Astrocyte (in vitro differentiated cells and primary cell): Measurements from ENCODE around the gene RTP3. TPM values are rescaled to one million over a fixed set of nuclear protein-coding genes. Genes with fewer than 3 reads are reported as not detected.

ENCODE experiments used
- DNase-seq: peaks from one replicate; pipeline ENCODE4 v3.0.0-alpha.2; 2010; ENCODE audit warnings: low read depth
- FAIRE-seq: peaks from 2 replicates; lab custom pipeline; 2011; peaks lifted over from hg19 to GRCh38; lab: Jason Lieb, UNC
- H2AFZ ChIP-seq: 2 replicates; pipeline ENCODE4 v1.6.0; 2012; ENCODE audit warnings: low read depth, low read length, inconsistent platforms
- H3K27ac ChIP-seq: 2 replicates; pipeline ENCODE4 v1.5.1; 2011; ENCODE audit warnings: low read depth, low read length, inconsistent platforms
- H3K27me3 ChIP-seq: 2 replicates; pipeline ENCODE4 v1.6.0; 2011; ENCODE audit warnings: low read length, inconsistent platforms; ENCODE audit not compliant: insufficient read depth
- H3K36me3 ChIP-seq: 2 replicates; pipeline ENCODE4 v1.5.1; 2011; ENCODE audit warnings: low read length, inconsistent platforms; ENCODE audit not compliant: insufficient read depth
- H3K4me1 ChIP-seq: 2 replicates; pipeline ENCODE4 v1.5.1; 2011; ENCODE audit warnings: low read length, inconsistent platforms; ENCODE audit not compliant: insufficient read depth
- H3K4me2 ChIP-seq: 2 replicates; pipeline ENCODE4 v1.6.0; 2012; ENCODE audit warnings: low read length, inconsistent platforms
- H3K4me3 ChIP-seq: 2 replicates; pipeline ENCODE4 v1.5.1; 2011; ENCODE audit warnings: low read depth, mild to moderate bottlenecking, low read length, inconsistent platforms; ENCODE audit not compliant: insufficient read depth
- H3K79me2 ChIP-seq: 2 replicates; pipeline ENCODE4 v1.6.0; 2012; ENCODE audit warnings: mild to moderate bottlenecking, low read length, inconsistent platforms; ENCODE audit not compliant: insufficient read depth
- H3K9ac ChIP-seq: 2 replicates; pipeline ENCODE4 v1.6.0; 2012; ENCODE audit warnings: mild to moderate bottlenecking, low read length, inconsistent platforms
- H3K9me3 ChIP-seq: 2 replicates; pipeline ENCODE4 v1.5.1; 2012; ENCODE audit warnings: low read depth, mild to moderate bottlenecking, low read length, inconsistent platforms; ENCODE audit not compliant: insufficient read depth
- H4K20me1 ChIP-seq: 2 replicates; pipeline ENCODE4 v1.6.0; 2012; ENCODE audit warnings: low read length, inconsistent platforms; ENCODE audit not compliant: insufficient read depth
- H3K27ac Mint-ChIP-seq: one replicate; pipeline ENCODE4 v1.8.0; 2021; ENCODE audit warnings: mild to moderate bottlenecking, mixed read lengths; ENCODE audit not compliant: unreplicated experiment
- H3K27me3 Mint-ChIP-seq: one replicate; pipeline ENCODE4 v1.8.0; 2021; ENCODE audit warnings: low read depth, mixed read lengths; ENCODE audit not compliant: unreplicated experiment
- H3K36me3 Mint-ChIP-seq: one replicate; pipeline ENCODE4 v1.8.0; 2021; ENCODE audit warnings: low read depth, mixed read lengths; ENCODE audit not compliant: unreplicated experiment
- H3K4me1 Mint-ChIP-seq: one replicate; pipeline ENCODE4 v1.8.0; 2021; ENCODE audit warnings: low read depth, mixed read lengths; ENCODE audit not compliant: unreplicated experiment
- H3K4me3 Mint-ChIP-seq: one replicate; pipeline ENCODE4 v1.8.0; 2021; ENCODE audit warnings: mild to moderate bottlenecking, moderate library complexity, mixed read lengths; ENCODE audit not compliant: unreplicated experiment
- H3K9me3 Mint-ChIP-seq: one replicate; pipeline ENCODE4 v1.8.0; 2021; ENCODE audit warnings: mild to moderate bottlenecking, mixed read lengths; ENCODE audit not compliant: unreplicated experiment
- CTCF ChIP-seq: IDR thresholded peaks from 2 replicates; pipeline ENCODE4 v1.5.1; 2011; ENCODE audit warnings: low read depth, mild to moderate bottlenecking, inconsistent platforms, low read length, moderate library complexity; ENCODE audit not compliant: insufficient read depth
- EZH2 ChIP-seq: IDR thresholded peaks from 2 replicates; pipeline ENCODE4 v1.6.1; 2012; ENCODE audit warnings: mild to moderate bottlenecking, low read length, inconsistent platforms; ENCODE audit not compliant: insufficient read depth
- total RNA-seq: library from RNA; stranded (reverse); gene quantifications from 2 replicates; pipeline ENCODE4 v1.2.1, GENCODE V29; 2021

The RTP3 gene
- total RNA-seq, 1 donor from 2014 or later: not detected

- Histone ChIP-seq H3K27ac (no peak overlapping the region), H2AFZ (peak overlapping the region; percentile 59), H3K4me3 (no peak overlapping the region), H3K4me2 (peak overlapping the region; percentile 64), H3K9ac (no peak overlapping the region), H3K79me2 (no peaks in the 10 kb centered on the region), H3K4me1 (peaks cover 13% of the 10 kb centered on the region), H3K9me3 (no peaks in the 10 kb centered on the region), H3K36me3 (no peaks in the 10 kb centered on the region), H3K27me3 (no peaks in the 10 kb centered on the region), H4K20me1 (no peaks in the 10 kb centered on the region)
- no peak for TF ChIP-seq EZH2
- no peak for TF ChIP-seq CTCF
- DNase-seq (peak; percentile 49), FAIRE-seq (no peak)
- Mint-ChIP-seq H3K4me1 (peaks cover 17% of the 10 kb centered on the region), H3K27ac (no peak overlapping the region), H3K4me3 (no peak overlapping the region), H3K9me3 (no peaks in the 10 kb centered on the region), H3K27me3 (peaks cover 2% of the 10 kb centered on the region), H3K36me3 (no peaks in the 10 kb centered on the region)
Measured at GRCh38 chr3:46538803-46539442, 41.1 kb downstream of the RTP3 start.

- peaks cover 2% of the 10 kb centered on the region for H3K27me3 Mint-ChIP-seq
- Histone ChIP-seq H3K27ac (no peak overlapping the region), H3K4me3 (no peak overlapping the region), H3K9ac (no peak overlapping the region), H3K4me2 (peak overlapping the region; percentile 64), H2AFZ (no peak overlapping the region), H3K36me3 (no peaks in the 10 kb centered on the region), H3K9me3 (no peaks in the 10 kb centered on the region), H3K27me3 (no peaks in the 10 kb centered on the region), H4K20me1 (no peaks in the 10 kb centered on the region), H3K4me1 (peaks cover 13% of the 10 kb centered on the region), H3K79me2 (no peaks in the 10 kb centered on the region)
- DNase-seq: no peak
- no peaks in the 10 kb centered on the region for H3K9me3 Mint-ChIP-seq
- no peak overlapping the region for H3K27ac Mint-ChIP-seq
- FAIRE-seq: no peak
- no peaks in the 10 kb centered on the region for H3K36me3 Mint-ChIP-seq
- TF ChIP-seq CTCF: no peak
- no peak for TF ChIP-seq EZH2
- no peak overlapping the region for H3K4me3 Mint-ChIP-seq
- peaks cover 17% of the 10 kb centered on the region for H3K4me1 Mint-ChIP-seq
Measured at GRCh38 chr3:46539443-46540005, 41.7 kb downstream of the RTP3 start.

GRCh38 chr3:46540550-46540949 lies 42.8 kb downstream of the RTP3 start:
- Mint-ChIP-seq H3K36me3 (no peaks in the 10 kb centered on the region), H3K27ac (no peak overlapping the region), H3K4me1 (peaks cover 17% of the 10 kb centered on the region), H3K9me3 (no peaks in the 10 kb centered on the region), H3K27me3 (no peaks in the 10 kb centered on the region), H3K4me3 (no peak overlapping the region)
- Histone ChIP-seq H3K79me2 (no peaks in the 10 kb centered on the region), H3K9ac (no peak overlapping the region), H3K4me2 (no peak overlapping the region), H3K4me3 (no peak overlapping the region), H3K36me3 (no peaks in the 10 kb centered on the region), H3K27me3 (no peaks in the 10 kb centered on the region), H4K20me1 (no peaks in the 10 kb centered on the region), H3K4me1 (peaks cover 13% of the 10 kb centered on the region), H2AFZ (no peak overlapping the region), H3K27ac (no peak overlapping the region), H3K9me3 (no peaks in the 10 kb centered on the region)
- no peak for TF ChIP-seq CTCF
- no peak for TF ChIP-seq EZH2
- no peak for DNase-seq
- FAIRE-seq: no peak
